DOHH2 (cell line): ENCODE results near the gene NUP93.

ENCODE experiments used
- EZH2phosphoT487 ChIP-seq: fragments of 200-600 bp; sonication (generic); IDR thresholded peaks from 2 replicates; pipeline ENCODE4 v1.6.1; 2017; ENCODE audit warnings: borderline replicate concordance, mild to moderate bottlenecking, antibody characterized with exemption, low read length, moderate library complexity, mixed read lengths
- TF ChIP-seq, protein P1 (sequence below): fragments of 200-600 bp; sonication (generic); IDR thresholded peaks from one replicate; pipeline ENCODE4 v1.5.1; 2014; ENCODE audit warnings: antibody characterized with exemption, mild to moderate bottlenecking, low read depth, low read length; ENCODE audit not compliant: poor library complexity, severe bottlenecking

DNA sequence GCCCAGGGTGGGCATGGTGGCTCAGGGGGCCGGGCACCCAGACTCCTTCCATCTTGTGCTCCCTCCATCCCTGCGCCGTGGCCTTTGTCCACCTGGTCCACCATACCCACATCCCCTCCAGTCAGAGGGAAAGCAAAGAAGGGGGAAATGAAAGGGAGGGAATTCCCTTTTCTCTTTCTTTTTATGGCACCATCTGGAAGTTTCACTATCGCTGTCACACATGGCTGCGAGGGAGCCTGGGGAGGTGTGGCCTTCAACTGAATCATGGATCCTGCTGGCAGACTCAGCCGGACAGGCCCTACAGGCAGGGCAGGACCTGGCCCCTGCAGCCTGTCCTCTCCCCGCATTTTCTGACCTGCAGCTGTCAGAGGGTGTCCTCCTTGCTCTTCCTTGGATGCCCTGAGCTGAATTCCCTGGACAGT, 141.3 kb downstream of the NUP93 start:
- TF ChIP-seq, protein P1, sequence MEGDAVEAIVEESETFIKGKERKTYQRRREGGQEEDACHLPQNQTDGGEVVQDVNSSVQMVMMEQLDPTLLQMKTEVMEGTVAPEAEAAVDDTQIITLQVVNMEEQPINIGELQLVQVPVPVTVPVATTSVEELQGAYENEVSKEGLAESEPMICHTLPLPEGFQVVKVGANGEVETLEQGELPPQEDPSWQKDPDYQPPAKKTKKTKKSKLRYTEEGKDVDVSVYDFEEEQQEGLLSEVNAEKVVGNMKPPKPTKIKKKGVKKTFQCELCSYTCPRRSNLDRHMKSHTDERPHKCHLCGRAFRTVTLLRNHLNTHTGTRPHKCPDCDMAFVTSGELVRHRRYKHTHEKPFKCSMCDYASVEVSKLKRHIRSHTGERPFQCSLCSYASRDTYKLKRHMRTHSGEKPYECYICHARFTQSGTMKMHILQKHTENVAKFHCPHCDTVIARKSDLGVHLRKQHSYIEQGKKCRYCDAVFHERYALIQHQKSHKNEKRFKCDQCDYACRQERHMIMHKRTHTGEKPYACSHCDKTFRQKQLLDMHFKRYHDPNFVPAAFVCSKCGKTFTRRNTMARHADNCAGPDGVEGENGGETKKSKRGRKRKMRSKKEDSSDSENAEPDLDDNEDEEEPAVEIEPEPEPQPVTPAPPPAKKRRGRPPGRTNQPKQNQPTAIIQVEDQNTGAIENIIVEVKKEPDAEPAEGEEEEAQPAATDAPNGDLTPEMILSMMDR = no peak
- TF ChIP-seq EZH2phosphoT487 = no peak
